Chondrocyte (in vitro differentiated cells): Measurements from ENCODE around the gene MBNL2. TPM values are rescaled to one million over a fixed set of nuclear protein-coding genes. Genes with fewer than 3 reads are reported as not detected.

Source experiments
- DNase-seq: peaks from one replicate; pipeline ENCODE4 v3.0.0; 2021; ENCODE audit warnings: mixed read lengths, low spot score
- H3K27ac Mint-ChIP-seq: one replicate; pipeline ENCODE4 v1.8.0; 2021; ENCODE audit warnings: mild to moderate bottlenecking, moderate library complexity, mixed read lengths; ENCODE audit not compliant: unreplicated experiment
- H3K27me3 Mint-ChIP-seq: 2 replicates; pipeline ENCODE4 v1.8.0; 2021; ENCODE audit warnings: low read depth, mixed read lengths
- H3K36me3 Mint-ChIP-seq: 2 replicates; pipeline ENCODE4 v1.8.0; 2021; ENCODE audit warnings: low read depth, mixed read lengths
- H3K4me1 Mint-ChIP-seq: 2 replicates; pipeline ENCODE4 v1.8.0; 2021; ENCODE audit warnings: low read depth, mild to moderate bottlenecking, mixed read lengths
- H3K4me3 Mint-ChIP-seq: one replicate; pipeline ENCODE4 v1.8.0; 2021; ENCODE audit warnings: mild to moderate bottlenecking, moderate library complexity, mixed read lengths; ENCODE audit not compliant: unreplicated experiment
- H3K9me3 Mint-ChIP-seq: 2 replicates; pipeline ENCODE4 v1.8.0; 2021; ENCODE audit warnings: low read depth, mixed read lengths
- CTCF ChIP-seq: fragments of 200-600 bp; sonication (generic); IDR thresholded peaks from 2 replicates; pipeline ENCODE4 v1.5.0; 2021; ENCODE audit warnings: antibody characterized with exemption, mild to moderate bottlenecking, moderate library complexity
- total RNA-seq: library from RNA; stranded (reverse); gene quantifications from 3 replicates; pipeline ENCODE4 v1.2.1, GENCODE V29; 2021

The MBNL2 gene
- total RNA-seq, 1 donor from 2014 or later, result 41.3 TPM

GRCh38 chr13:97288486-97288900 is 66.4 kb downstream of the MBNL2 start:
- H3K4me3 Mint-ChIP-seq, result no peak overlapping the region
- H3K27ac Mint-ChIP-seq, result no peak overlapping the region
- peaks cover 2% of the 10 kb centered on the region for H3K36me3 Mint-ChIP-seq
- no peak for TF ChIP-seq CTCF
- peaks cover 12% of the 10 kb centered on the region for H3K4me1 Mint-ChIP-seq
- no peak for DNase-seq
- H3K9me3 Mint-ChIP-seq, result no peaks in the 10 kb centered on the region
- no peaks in the 10 kb centered on the region for H3K27me3 Mint-ChIP-seq

GRCh38 chr13:97289514-97290298 is 67.6 kb downstream of the MBNL2 start:
- H3K9me3 Mint-ChIP-seq, result no peaks in the 10 kb centered on the region
- no peak overlapping the region for H3K4me3 Mint-ChIP-seq
- TF ChIP-seq CTCF, result no peak
- DNase-seq, result no peak
- no peaks in the 10 kb centered on the region for H3K27me3 Mint-ChIP-seq
- peaks cover 2% of the 10 kb centered on the region for H3K36me3 Mint-ChIP-seq
- peaks cover 13% of the 10 kb centered on the region for H3K4me1 Mint-ChIP-seq
- no peak overlapping the region for H3K27ac Mint-ChIP-seq

- no peak for DNase-seq
These were observed 73.4 kb downstream of the MBNL2 start for GRCh38 chr13:97295283-97296182.

GRCh38 chr13:97296740-97297139 is 74.6 kb downstream of the MBNL2 start:
- peaks cover 47% of the 10 kb centered on the region for H3K4me1 Mint-ChIP-seq

More at GRCh38 chr13:97295283-97296182, 73.4 kb downstream of the MBNL2 start:
- peaks cover 52% of the 10 kb centered on the region for H3K4me1 Mint-ChIP-seq
- TF ChIP-seq CTCF, result no peak
- no peaks in the 10 kb centered on the region for H3K9me3 Mint-ChIP-seq
- H3K4me3 Mint-ChIP-seq, result no peak overlapping the region
- H3K27me3 Mint-ChIP-seq, result no peaks in the 10 kb centered on the region
- peak overlapping the region; percentile 94 for H3K27ac Mint-ChIP-seq
- H3K36me3 Mint-ChIP-seq, result no peaks in the 10 kb centered on the region

More at GRCh38 chr13:97296740-97297139, 74.6 kb downstream of the MBNL2 start:
- Mint-ChIP-seq H3K4me3 (no peak overlapping the region), H3K9me3 (no peaks in the 10 kb centered on the region), H3K36me3 (no peaks in the 10 kb centered on the region), H3K27me3 (no peaks in the 10 kb centered on the region), H3K27ac (peak overlapping the region; percentile 94)
- no peak for DNase-seq
- TF ChIP-seq CTCF, result no peak
